Measurements from ENCODE around the gene IMPACT. TPM values are rescaled to one million over a fixed set of nuclear protein-coding genes. Genes with fewer than 3 reads are reported as not detected.

IMPACT gene
- total and polyA plus RNA-seq, 2 of the 8 experiments (the other 6 are each of a cell fraction or from before 2014, with no cell fraction given): 31.1 to 44.6 TPM

- H2AK5ac ChIP-seq (ENCODE audit: low read depth, low read length): peak within 1 kb of the TSS; percentile 92; the same call in 1 of the 2 replicates
- H3K9me3 ChIP-seq (ENCODE audit: insufficient read depth in 2 of 2, low read depth in 1 of 2, low read length in 1 of 2): no peaks in the 10 kb centered on the region
- H3K36me3 ChIP-seq (ENCODE audit: control insufficient read depth in 2 of 4, insufficient read depth in 4 of 4, low read length in 3 of 4): no peaks in the 10 kb centered on the region
- H3K4me3 ChIP-seq (ENCODE audit: extremely low read depth in 1 of 4, insufficient read depth in 2 of 4, low read depth in 3 of 4, low read length in 4 of 4): peak within 1 kb of the TSS; percentile 64 to 94 (median 92)
- DNase-seq (ENCODE audit: low read depth in 1 of 2, low spot score in 2 of 2) (peak; percentile 89 to 94), FAIRE-seq (peak; percentile 72)
- peak within 1 kb of the TSS; percentile 96 for H4K8ac ChIP-seq (ENCODE audit: extremely low read depth, insufficient read depth, low read length)
- H2AFZ ChIP-seq (ENCODE audit: low read length): peak within 1 kb of the TSS; percentile 77; the same call in 1 of the 2 replicates
- H3K9ac ChIP-seq (replicated peaks in 1 of 4; ENCODE audit: extremely low read depth in 1 of 4, low read depth in 3 of 4, low read length in 3 of 4): peak within 1 kb of the TSS; percentile 73 to 88 (median 84)
- H3K23me2 ChIP-seq (ENCODE audit: low read depth, low read length): peaks cover 8% of the 10 kb centered on the region
- peak within 1 kb of the TSS; percentile 68 for H4K5ac ChIP-seq (ENCODE audit: insufficient read length, low read depth, low read length)
- H2BK5ac ChIP-seq (ENCODE audit: low read depth, low read length): peak within 1 kb of the TSS; percentile 95
- ChIA-PET CTCF (ENCODE audit: partially characterized antibody) (interaction anchor here (1.3 to 2.8 kb wide), 7 partner anchors 9 to 38 kb away, joined by 4 to 18 read pairs (median 6); no protein-coding TSS in a partner anchor), POLR2A (ENCODE audit: partially characterized antibody) (interaction anchor here (0.8 to 3.3 kb wide), 17 partner anchors 8 to 263 kb away, joined by 3 to 20 read pairs (median 5); partner anchors contain the start of genes CABYR and IMPACT)
- H2BK120ac ChIP-seq (replicated peaks; ENCODE audit: low read depth, low read length): peak within 1 kb of the TSS; percentile 92
- H3K27me3 ChIP-seq (replicated peaks in 1 of 4; ENCODE audit: control insufficient read depth in 3 of 4, extremely low read depth in 1 of 4, insufficient read depth in 3 of 4, low read length in 3 of 4): no peaks in the 10 kb centered on the region; a peak in 1 of 7 replicates
- 1% methylated on average over 22 of the region's 55 CpGs; no CpG with 5 or more reads in 1 of the 2 experiments for WGBS, 2 experiments (ENCODE audit: extremely low coverage in 1 of 2, insufficient coverage in 1 of 2, insufficient read length in 1 of 2, insufficient replicate concordance in 2 of 2, low coverage in 1 of 2, low lambda C conversion rate in 2 of 2, missing lambda C conversion rate in 1 of 2)
- peak within 1 kb of the TSS; percentile 97 for H3K18ac ChIP-seq (ENCODE audit: extremely low read depth, low read length)
- H3K56ac ChIP-seq (replicated peaks; ENCODE audit: insufficient read length, low read depth, low read length): peak within 1 kb of the TSS; percentile 97
- H3K79me1 ChIP-seq (ENCODE audit: low read depth, low read length): peaks cover 3% of the 10 kb centered on the region; the same call in 1 of the 2 replicates
- peak within 1 kb of the TSS; percentile 100 for H3K4ac ChIP-seq (replicated peaks; ENCODE audit: insufficient read length, low read depth, low read length)
- H3K23ac ChIP-seq (ENCODE audit: insufficient read length): no peak within 1 kb of the TSS
- H2BK12ac ChIP-seq (ENCODE audit: low read depth, low read length): peak within 1 kb of the TSS; percentile 99
- H4K20me1 ChIP-seq (replicated peaks in 1 of 2; ENCODE audit: control insufficient read depth in 1 of 2, insufficient read depth in 2 of 2, low read length in 2 of 2): peaks cover 0 to 3% of the 10 kb centered on the region in 2 experiments
- H3K14ac ChIP-seq (ENCODE audit: insufficient read length): peak within 1 kb of the TSS; percentile 85
- H2BK20ac ChIP-seq (ENCODE audit: low read length): 0 out of 2 replicates have a peak within 1 kb of the TSS, but pooled peaks have one; percentile 21
- 0 out of 2 replicates have a peak within 1 kb of the TSS, but pooled peaks have one; percentile 40 for H2BK15ac ChIP-seq (ENCODE audit: low read length)
- peak within 1 kb of the TSS; percentile 99 for H4K91ac ChIP-seq (replicated peaks; ENCODE audit: insufficient read length, low read length)
- peaks cover 4 to 9% (median 6%) of the 10 kb centered on the region in 4 experiments; a peak in 6 of 7 replicates for H3K4me1 ChIP-seq (replicated peaks in 1 of 4; ENCODE audit: control insufficient read depth in 3 of 4, insufficient read depth in 4 of 4, low read length in 3 of 4)
- peaks cover 0 to 44% of the 10 kb centered on the region in 2 experiments; a peak in 3 of 4 replicates for H3K79me2 ChIP-seq (ENCODE audit: control insufficient read depth in 1 of 2, insufficient read depth in 2 of 2, low read length in 2 of 2)
- H3K27ac ChIP-seq (ENCODE audit: low read depth, low read length): peak within 1 kb of the TSS; percentile 88
- H3K4me2 ChIP-seq (ENCODE audit: insufficient read depth in 1 of 2, low read depth in 2 of 2, low read length in 2 of 2): peak within 1 kb of the TSS; percentile 91 to 94
- TF ChIP-seq MAX (IDR thresholded peaks at IDR 0.05) (peak; percentile 93), SP1 (IDR thresholded peaks at IDR 0.05; ENCODE audit: low read depth, low read length) (peak; percentile 98), MAFK (IDR thresholded peaks at IDR 0.05; ENCODE audit: low read depth, low read length) (no peak), HDAC6 (IDR thresholded peaks at IDR 0.05; ENCODE audit: low read depth, low read length) (no peak), ASH2L (IDR thresholded peaks at IDR 0.05; ENCODE audit: low read length) (peak; percentile 39), EP300 (IDR thresholded peaks at IDR 0.05; ENCODE audit: borderline replicate concordance in 1 of 2, low read depth in 2 of 2, low read length in 2 of 2) (peak in 1 of 2 experiments; percentile 61; a peak in 1 of 3 replicates), SIN3A (conservative IDR thresholded peaks at IDR 0.05 in 1 of 2, IDR thresholded peaks at IDR 0.05 in 1 of 2; ENCODE audit: low read depth in 1 of 2, low read length in 2 of 2) (0 out of 4 replicates have a peak, but pooled peaks of 1 of the 2 experiments have one; percentile 52), JUND (IDR thresholded peaks at IDR 0.05; ENCODE audit: low read length) (no peak), RXRA (IDR thresholded peaks at IDR 0.05; ENCODE audit: insufficient read depth, low read depth, low read length) (no peak), TEAD4 (IDR thresholded peaks at IDR 0.05; ENCODE audit: low read depth, low read length) (peak; percentile 79; the same call in 1 of the 2 replicates)
Observed at GRCh38 chr18:24397694-24398368, 28.6 kb upstream of the IMPACT start, which contains the start of gene OSBPL1A. Gene OSBPL1A, minus strand, starts transcription at chr18:24397824. Its CDS starts 20,291 bp downstream, at chr18:24377533.

Measured in H1 (cell line).